ENCODE measurements around the gene PHACTR1.
"Not testable (repeated sequence)": the region's sequence is repeated elsewhere in the genome, so short reads cannot be mapped to it uniquely, and the experiment has no call there.

The PHACTR1 gene

DNA sequence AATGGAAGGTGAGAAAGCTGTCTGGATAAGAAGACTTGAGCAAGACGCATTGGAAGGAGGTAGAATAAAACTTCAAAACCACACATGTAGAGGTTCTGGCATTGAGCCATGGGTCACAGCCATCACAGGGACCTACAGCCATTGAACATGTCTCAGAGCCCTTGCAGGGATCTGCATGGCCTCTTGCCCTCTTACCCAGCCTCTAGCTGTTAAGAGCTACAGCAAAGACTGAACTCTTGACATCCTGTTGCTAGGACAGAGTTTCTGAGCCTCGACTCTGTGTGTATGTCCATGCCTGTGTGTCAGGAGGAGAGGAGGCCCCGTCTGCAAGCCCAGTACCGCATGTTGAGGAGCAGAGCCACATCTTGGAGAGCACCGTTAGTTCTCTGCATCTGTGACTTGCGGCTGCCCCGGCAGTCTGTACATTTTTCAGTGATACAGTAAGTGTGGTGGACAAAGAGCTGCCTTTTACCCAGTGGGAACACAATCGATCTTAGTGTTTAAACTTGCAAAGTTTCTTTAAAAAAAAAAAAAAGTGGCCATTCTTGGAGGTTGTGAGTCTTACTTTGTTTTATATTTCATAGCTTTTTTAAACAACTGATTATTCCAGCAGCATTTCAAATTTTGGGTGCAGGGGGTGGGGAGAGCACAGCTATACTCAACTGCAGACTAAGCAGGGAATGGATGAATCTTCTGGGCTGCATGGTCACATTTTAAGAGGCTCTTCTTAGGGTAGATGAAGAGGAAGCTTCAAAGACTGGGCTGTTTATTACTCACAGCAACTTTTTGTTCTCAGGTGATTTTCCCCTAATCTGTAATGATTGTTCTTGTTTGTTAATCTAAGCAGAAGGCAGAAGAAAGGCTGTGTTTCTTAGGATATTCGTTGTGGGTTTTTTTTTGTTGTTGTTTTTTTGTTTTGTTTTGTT is 523.2 kb downstream of the PHACTR1 start:
- DNase-seq (ENCODE audit: extremely low spot score) = no peak
- ChIA-PET CTCF (no interaction called here), POLR2A (no interaction called here)
- TF ChIP-seq BHLHE40 (IDR thresholded peaks at IDR 0.05; ENCODE audit: borderline replicate concordance) = no peak
- no peak for TF ChIP-seq NFRKB (IDR thresholded peaks at IDR 0.05)
- TF ChIP-seq, protein P1, sequence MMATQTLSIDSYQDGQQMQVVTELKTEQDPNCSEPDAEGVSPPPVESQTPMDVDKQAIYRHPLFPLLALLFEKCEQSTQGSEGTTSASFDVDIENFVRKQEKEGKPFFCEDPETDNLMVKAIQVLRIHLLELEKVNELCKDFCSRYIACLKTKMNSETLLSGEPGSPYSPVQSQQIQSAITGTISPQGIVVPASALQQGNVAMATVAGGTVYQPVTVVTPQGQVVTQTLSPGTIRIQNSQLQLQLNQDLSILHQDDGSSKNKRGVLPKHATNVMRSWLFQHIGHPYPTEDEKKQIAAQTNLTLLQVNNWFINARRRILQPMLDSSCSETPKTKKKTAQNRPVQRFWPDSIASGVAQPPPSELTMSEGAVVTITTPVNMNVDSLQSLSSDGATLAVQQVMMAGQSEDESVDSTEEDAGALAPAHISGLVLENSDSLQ (IDR thresholded peaks at IDR 0.05) = no peak
- no peak for TF ChIP-seq TARDBP (IDR thresholded peaks at IDR 0.05)
- no peak for TF ChIP-seq L3MBTL2 (conservative IDR thresholded peaks at IDR 0.05)
- no peak for TF ChIP-seq FOXA1 (IDR thresholded peaks at IDR 0.05)
- TF ChIP-seq HDGF (IDR thresholded peaks at IDR 0.05; ENCODE audit: borderline replicate concordance) = no peak
- TF ChIP-seq LEF1 (IDR thresholded peaks at IDR 0.05; ENCODE audit: borderline replicate concordance) = no peak

DNA sequence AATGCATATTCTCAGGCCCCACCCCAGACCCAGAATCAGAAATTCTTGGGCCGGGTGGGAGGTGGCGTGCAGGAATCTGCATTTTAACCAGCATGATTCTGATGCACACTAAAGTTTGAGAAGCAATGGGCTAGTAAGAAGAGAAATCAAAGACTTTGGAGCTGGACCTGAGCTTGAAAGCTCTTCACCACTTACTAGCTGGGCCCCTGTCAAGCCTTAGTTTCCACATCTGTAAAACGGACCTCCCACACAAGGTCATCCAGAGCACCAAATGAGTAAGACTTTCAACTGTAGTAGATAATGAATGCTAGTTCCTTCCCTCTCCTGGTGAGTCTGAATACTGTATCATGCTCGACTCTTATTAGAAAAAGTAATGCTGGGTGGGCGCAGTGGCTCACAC is 524.8 kb downstream of the PHACTR1 start:
- TF ChIP-seq SUZ12 (IDR thresholded peaks at IDR 0.05) = no peak
- TF ChIP-seq ZNF384 (IDR thresholded peaks at IDR 0.05) = no peak
- TF ChIP-seq FOXM1 (IDR thresholded peaks at IDR 0.05; ENCODE audit: borderline replicate concordance) = no peak
- TF ChIP-seq LEF1 (IDR thresholded peaks at IDR 0.05; ENCODE audit: borderline replicate concordance) = no peak
- TF ChIP-seq, protein P1 (IDR thresholded peaks at IDR 0.05) = no peak
- TF ChIP-seq NFRKB (IDR thresholded peaks at IDR 0.05) = no peak
- no peak for TF ChIP-seq CTBP1 (IDR thresholded peaks at IDR 0.05; ENCODE audit: borderline replicate concordance)
- no peak for TF ChIP-seq FOXA1 (IDR thresholded peaks at IDR 0.05)
- no peak for TF ChIP-seq SP1 (IDR thresholded peaks at IDR 0.05)
- TF ChIP-seq HDGF (IDR thresholded peaks at IDR 0.05; ENCODE audit: borderline replicate concordance) = no peak
- no peak for TF ChIP-seq FOXK2 (IDR thresholded peaks at IDR 0.05)
- TF ChIP-seq BHLHE40 (IDR thresholded peaks at IDR 0.05; ENCODE audit: borderline replicate concordance) = no peak
- no peak for TF ChIP-seq ELF4 (IDR thresholded peaks at IDR 0.05)
- TF ChIP-seq ARNT (IDR thresholded peaks at IDR 0.05) = no peak
- no peak for TF ChIP-seq L3MBTL2 (conservative IDR thresholded peaks at IDR 0.05)
- no peak for TF ChIP-seq TARDBP (IDR thresholded peaks at IDR 0.05)
- ChIA-PET POLR2A (no interaction called here), CTCF (no interaction called here)
- DNase-seq (ENCODE audit: extremely low spot score) = no peak

DNA sequence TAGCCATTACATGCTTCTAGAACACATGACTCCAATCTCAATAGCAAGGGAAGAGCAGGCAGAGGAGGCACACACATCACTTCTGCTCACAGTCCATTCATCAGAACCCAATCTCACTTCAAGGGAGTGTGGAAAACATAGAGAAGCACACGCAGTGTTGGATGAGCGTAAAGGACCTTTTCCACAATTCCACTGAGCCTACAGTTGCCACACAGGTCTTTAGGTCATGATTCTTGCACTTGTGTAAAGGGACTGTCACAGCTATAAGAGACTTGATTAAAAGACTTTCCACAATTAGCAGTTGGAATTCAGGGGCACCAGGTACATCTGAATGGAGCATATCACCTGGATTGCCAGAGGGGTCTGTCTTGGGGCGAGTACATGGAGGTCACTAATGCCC is 525.6 kb downstream of the PHACTR1 start:
- ChIA-PET CTCF (no interaction called here), POLR2A (interaction anchor here (0.8 kb wide), 1 partner anchor 46 kb away, joined by 3 read pairs; no protein-coding TSS in a partner anchor)
- TF ChIP-seq ZNF384 (IDR thresholded peaks at IDR 0.05) = no peak
- no peak for TF ChIP-seq ELF4 (IDR thresholded peaks at IDR 0.05)
- no peak for TF ChIP-seq CTBP1 (IDR thresholded peaks at IDR 0.05; ENCODE audit: borderline replicate concordance)
- TF ChIP-seq, protein P1 (IDR thresholded peaks at IDR 0.05) = no peak
- no peak for TF ChIP-seq L3MBTL2 (conservative IDR thresholded peaks at IDR 0.05)
- no peak for TF ChIP-seq SUZ12 (IDR thresholded peaks at IDR 0.05)
- no peak for TF ChIP-seq LEF1 (IDR thresholded peaks at IDR 0.05; ENCODE audit: borderline replicate concordance)
- no peak for TF ChIP-seq TARDBP (IDR thresholded peaks at IDR 0.05)
- no peak for TF ChIP-seq ARNT (IDR thresholded peaks at IDR 0.05)
- no peak for TF ChIP-seq NFRKB (IDR thresholded peaks at IDR 0.05)
- no peak for TF ChIP-seq FOXM1 (IDR thresholded peaks at IDR 0.05; ENCODE audit: borderline replicate concordance)
- no peak for TF ChIP-seq FOXA1 (IDR thresholded peaks at IDR 0.05)
- TF ChIP-seq FOXK2 (IDR thresholded peaks at IDR 0.05) = no peak
- TF ChIP-seq BHLHE40 (IDR thresholded peaks at IDR 0.05; ENCODE audit: borderline replicate concordance) = no peak
- no peak for DNase-seq (ENCODE audit: extremely low spot score)

DNA sequence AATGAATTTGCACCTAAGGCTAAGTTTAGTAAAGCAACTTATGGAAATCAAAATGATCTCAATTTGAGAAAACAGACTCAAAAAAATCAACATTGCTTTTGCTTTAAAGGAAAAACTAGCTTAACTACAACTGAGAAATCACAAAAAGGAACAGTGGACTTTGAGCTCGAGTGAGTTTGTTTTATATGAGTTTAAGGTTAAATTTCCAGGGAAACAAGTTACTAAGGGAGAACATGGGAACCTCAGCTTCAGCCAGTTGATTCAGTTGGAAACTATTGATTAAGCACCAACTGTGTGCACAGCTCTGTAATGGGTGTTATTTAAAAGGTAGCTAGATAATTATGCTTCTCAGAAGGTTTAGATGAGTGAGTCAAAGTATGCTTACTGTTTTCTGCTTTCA is 526.0 kb downstream of the PHACTR1 start:
- no peak for TF ChIP-seq ELF4 (IDR thresholded peaks at IDR 0.05)
- no peak for DNase-seq (ENCODE audit: extremely low spot score)
- ChIA-PET CTCF (no interaction called here), POLR2A (interaction anchor here (0.8 kb wide), 1 partner anchor 45 kb away, joined by 3 read pairs; no protein-coding TSS in a partner anchor)

DNA sequence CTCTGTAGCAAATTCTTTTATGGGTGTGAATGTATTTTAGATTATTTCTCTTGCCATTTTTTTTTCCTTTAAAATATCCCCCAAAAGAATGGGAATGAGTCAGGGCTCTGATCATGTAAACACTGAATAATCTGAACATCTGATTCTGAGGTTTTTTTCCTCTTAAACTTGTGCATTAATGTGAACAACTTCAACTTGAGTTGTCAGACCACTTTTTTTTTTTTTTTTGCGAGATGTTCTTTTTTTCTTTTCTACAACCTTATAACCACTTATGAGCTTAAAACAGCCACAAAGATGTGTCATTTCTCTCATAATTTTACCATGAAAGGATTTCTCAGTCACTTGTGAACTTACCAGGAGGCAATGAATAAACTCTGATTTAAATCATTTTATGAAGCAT is 526.5 kb downstream of the PHACTR1 start:
- no peak for DNase-seq (ENCODE audit: extremely low spot score)
- TF ChIP-seq, protein P1 (IDR thresholded peaks at IDR 0.05) = no peak
- TF ChIP-seq ARNT (IDR thresholded peaks at IDR 0.05) (no peak), FOXM1 (IDR thresholded peaks at IDR 0.05; ENCODE audit: borderline replicate concordance) (no peak), LEF1 (IDR thresholded peaks at IDR 0.05; ENCODE audit: borderline replicate concordance) (no peak), ZNF384 (IDR thresholded peaks at IDR 0.05) (no peak), CTBP1 (IDR thresholded peaks at IDR 0.05; ENCODE audit: borderline replicate concordance) (no peak), SP1 (IDR thresholded peaks at IDR 0.05) (no peak), HDGF (IDR thresholded peaks at IDR 0.05; ENCODE audit: borderline replicate concordance) (no peak)
- ChIA-PET POLR2A (interaction anchor here (0.8 kb wide), 1 partner anchor 45 kb away, joined by 3 read pairs; no protein-coding TSS in a partner anchor), CTCF (no interaction called here)

DNA sequence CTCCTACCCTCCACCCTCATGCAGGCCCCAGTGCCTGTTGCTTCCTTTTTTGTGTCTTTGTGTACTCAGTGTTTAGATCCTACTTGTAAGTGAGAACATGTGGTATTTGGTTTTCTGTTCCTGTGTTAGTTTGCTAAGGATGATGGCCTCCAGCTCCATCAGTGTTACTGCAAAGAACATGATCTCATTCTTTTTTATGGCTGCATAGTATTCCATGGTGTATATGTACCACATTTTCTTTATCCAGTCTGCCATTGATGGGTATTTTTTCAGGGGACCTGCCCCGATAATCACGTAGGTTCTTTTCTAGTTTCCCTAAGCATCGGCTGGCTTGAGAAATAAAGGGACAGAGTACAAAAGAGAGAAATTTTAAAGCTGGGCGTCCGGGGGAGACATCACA is 527.2 kb downstream of the PHACTR1 start:
- DNase-seq (ENCODE audit: extremely low spot score); POLR2A ChIA-PET; CTCF ChIA-PET: not testable (repeated sequence)
